Activated CD8-positive, alpha-beta memory T cell treated with anti-CD3 and anti-CD28 coated beads, Interleukin-2, amount 50 U/mL, for 24 hours (primary cell): ENCODE measurements around the gene RNF7.
"Not testable (repeated sequence)": the region's sequence is repeated elsewhere in the genome, so short reads cannot be mapped to it uniquely, and the experiment has no call there.

Experiments used
- DNase-seq: peaks from one replicate; pipeline ENCODE4 v3.0.0-alpha.2; 2020; ENCODE audit errors: extremely low read depth

The RNF7 gene

DNA sequence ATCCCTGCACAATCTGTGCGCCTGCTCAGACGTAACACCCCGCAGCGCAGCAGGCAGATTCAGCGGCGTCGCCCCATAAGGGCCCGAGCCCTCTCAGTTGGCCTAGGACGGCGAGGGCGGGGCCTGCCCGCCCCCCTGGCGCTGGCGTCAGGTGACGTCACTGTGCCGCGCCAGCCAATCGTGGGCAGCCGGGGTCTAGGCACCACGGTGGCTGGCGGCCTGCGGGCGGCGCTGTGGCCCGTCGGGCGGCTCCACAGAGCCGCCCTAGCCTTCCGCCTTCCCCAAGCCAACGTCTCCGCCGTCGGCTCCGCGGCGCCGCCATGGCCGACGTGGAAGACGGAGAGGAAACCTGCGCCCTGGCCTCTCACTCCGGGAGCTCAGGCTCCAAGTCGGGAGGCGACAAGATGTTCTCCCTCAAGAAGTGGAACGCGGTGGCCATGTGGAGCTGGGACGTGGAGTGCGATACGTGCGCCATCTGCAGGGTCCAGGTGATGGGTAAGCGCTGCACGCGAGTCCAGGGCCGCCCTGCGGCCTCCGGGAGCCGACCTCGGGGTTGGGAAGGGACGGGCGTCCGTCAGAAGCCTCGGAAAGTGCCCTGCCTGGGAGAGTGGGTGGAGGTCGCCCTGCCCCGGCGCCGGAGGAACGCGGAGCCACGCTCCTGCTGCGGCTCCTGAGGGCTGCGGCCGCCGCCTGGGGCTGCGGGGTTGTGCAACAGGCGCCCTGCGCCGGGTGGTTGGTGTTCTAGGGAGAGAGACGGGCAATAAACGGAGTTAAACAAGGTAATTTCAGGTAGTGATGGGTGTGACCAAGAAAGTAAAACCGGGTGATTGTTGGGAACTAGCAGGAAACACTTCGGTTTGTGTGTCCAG is at the start of gene RNF7:
TSS of gene RNF7 (plus strand) at position 277 of the 869 bp plus-strand sequence. CDS start at position 321, 44 bp downstream.
- peak; percentile 87 for DNase-seq

DNA sequence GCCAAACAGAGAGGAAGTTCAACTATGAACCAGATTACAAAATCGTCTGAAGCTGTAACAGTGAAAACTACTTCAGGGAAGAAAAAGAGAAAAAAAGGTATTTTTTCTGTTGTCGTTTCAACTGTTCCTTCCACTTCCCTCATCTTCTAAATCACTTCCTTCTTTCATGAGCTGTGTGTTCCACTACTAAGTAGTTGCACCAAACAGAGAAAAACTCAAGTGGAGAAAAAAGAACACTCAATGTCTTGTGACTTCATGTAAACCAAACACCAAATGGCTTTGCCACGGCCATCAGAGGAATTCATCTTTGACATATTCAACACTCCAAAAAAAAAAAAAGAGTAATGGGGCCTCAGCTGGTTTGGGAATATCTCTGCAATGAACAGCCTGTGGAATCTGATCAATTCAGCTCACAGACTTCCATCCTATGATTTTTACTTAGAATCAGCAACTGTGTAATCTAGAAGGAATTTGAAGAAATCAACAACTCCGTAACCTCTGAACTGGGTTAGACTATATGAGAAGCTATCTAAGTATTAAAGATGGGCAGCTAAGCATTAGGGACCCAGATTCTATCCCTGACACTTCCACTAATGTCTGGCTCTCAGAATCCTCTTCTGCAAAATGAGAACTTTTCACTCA is 47.5 kb upstream of the RNF7 start:
- DNase-seq = no peak

DNA sequence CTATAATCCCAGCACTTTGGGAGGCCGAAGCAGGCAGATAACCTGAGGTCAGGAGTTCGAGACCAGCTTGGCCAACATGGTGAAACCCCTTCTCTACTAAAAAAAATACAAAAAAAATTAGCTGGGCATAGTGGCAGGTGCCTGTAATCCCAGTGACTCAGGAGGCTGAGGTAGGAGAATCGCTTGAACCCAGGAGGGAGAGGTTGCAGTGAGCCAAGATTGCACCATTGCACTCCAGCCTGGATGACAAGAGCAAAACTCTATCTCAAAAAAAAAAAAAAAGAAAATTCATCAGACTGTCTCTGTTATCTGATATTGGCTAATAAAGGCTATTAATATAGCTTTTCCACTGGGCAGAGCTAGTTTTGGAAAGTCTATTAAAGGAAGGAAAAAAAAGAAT is 46.6 kb upstream of the RNF7 start:
- DNase-seq = not testable (repeated sequence)

DNA sequence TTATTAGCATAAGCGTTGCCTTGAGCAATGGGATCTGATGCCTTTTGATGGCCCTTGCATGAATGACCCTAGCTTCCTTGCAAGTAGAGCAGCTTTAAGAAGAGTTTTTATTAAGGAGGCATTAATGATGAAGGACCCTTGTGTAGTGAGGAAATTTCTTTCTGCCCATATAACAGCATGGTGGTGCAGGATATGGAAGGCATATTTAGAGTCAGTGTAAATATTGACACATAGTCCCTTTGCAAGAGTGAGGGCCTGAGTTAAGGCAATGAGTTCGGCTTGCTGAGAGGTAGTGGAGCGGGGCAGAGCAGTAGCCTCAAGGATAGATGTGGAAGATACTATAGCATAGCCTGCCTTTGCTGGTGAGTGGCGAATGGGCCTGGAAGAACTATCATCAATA is 45.1 kb upstream of the RNF7 start:
- DNase-seq = not testable (repeated sequence)

DNA sequence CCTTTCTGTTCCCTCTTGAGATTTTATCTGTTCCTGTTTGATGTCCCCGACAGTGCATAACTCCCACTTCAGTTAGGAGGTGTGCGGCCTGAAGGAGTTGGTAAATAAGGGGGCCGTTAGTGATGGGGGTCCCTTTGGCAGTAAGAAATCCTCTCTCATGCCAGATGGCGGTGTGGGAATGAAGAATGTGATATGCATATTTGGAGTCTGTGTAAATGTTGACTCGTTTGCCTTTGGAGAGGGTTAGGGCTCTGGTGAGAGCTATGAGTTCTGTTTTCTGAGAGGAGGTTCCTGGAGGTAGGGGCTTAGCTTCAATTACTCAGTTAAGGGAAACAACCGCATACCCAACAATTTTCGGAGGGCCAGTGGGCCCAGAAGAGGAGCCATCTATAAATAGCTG is 38.8 kb upstream of the RNF7 start:
- DNase-seq = no peak

DNA sequence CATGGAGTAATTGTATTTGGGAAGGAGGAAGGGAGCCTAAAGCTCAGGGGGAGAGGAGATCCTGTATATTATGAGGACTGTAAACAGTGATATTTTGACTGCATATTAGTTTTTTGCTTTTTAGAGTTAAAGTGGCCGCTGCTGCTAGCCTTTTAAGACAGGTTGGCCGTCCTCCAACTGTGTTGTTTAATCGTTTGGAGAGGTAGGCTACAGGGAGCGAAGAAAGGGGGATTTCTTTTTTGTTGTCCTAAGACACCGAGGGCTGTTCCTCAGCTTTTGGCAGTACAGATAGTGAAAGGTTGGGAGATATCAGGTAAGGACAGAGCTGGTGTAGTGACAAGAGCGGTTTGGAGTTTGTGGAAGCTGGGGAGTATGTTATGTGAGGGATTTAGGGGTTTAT is 38.2 kb upstream of the RNF7 start:
- no peak for DNase-seq

DNA sequence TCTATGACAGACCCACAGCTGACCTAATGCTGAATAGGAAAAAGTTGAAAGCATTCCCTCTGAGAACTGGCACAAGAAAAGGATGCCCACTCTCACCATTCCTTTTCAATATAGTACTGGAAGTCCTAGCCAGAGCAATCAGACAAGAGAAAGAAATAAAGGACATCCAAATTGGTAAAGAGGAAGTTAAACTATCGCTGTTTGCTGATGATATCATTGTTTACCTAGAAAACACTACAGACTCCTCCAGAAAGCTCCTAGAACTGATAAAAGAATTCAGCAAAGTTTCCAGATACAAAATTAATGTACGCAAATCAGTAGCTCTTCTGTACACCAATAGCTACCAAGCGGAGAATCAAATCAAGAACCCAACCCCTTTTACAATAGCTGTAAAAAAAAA is 34.7 kb upstream of the RNF7 start:
- DNase-seq = not testable (repeated sequence)

DNA sequence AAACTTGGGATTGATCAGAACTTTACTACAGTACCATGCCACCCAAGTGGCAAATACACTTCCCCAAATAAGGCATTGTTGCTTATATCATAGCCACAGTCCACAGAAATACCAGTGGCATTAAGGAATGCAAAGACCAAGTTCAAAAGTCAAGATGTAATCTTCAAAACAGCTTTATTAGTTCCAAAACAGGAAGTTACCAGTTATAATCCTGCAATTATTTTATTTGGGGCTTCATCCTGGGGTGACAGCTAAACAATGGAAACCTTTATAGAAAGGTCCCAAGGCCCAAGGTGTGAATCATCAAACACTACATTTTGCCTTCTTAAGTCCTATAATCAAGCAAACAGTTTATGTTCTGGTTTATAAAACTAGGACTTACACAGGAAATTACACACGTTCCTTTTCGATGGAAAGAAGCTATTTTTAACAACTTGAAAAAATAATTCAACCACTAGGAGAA is 30.3 kb upstream of the RNF7 start:
- no peak for DNase-seq

DNA sequence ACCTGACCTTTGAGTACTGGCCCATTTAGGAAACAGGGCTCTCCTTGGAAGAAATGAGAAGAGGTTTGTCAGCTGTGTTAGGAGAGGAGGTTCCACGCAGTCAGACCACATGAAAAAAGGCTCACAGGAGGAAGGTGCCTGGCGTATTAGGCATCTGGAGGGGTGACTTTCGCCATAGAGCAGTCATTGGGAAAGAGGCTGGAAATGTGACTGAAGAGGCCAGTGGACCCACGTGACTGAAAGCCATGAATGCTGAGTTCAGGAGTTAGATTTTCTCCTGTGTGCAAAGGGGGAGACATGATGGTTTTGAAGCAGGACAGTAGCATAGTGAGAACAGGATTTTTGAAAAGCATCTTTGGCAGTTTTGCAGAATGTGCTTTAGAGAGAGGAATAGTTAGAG is 29.7 kb upstream of the RNF7 start:
- no peak for DNase-seq

DNA sequence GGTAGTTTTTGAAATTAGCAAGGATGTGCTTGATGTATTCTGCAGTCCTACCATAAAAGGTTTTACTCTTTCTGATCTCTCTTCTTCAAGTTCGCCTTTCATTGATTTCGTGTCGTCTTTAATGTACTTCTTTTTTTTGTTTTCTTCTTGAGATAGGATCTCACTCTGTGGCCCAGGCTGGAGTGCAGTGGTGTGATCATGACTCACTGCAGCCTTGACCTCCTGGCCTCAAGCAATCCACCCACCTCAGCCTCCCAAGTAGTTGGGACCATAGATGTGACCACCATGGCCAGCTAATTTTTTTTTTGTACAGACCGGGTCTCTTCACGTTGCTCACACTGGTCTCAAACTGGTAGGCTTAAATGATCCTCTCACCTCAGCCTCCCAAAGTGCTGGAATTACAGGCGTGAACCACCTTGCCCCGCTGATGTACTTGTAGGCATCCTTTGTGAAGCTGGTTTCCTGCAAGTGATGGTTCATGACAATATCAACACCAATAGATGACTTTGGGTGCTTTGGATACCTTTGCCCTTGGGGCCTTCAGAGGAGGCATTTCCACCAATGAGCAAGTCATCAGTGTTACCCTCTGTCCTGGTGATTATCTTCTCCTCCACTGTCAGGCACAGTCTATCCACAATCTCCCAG is 28.9 kb upstream of the RNF7 start:
- no peak for DNase-seq

DNA sequence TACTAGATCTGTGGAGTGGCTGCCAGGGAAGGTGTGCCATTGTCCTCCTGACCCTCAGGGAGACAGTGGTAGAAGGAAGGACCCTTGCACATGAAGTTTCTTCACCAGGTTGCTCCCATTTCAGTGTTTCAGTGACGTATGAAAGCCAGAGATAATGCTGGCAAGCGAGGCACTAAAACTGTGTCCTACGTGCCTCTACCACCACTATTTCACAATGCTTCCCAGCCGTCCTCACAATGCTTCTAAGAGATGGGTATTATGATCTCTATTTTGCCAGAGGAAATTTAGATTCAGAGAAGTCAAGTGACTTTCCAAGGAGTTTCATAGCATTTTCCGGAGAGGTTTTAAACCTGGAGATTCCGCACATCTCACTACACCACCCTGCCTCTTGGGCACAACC is 28.0 kb upstream of the RNF7 start:
- DNase-seq = no peak

DNA sequence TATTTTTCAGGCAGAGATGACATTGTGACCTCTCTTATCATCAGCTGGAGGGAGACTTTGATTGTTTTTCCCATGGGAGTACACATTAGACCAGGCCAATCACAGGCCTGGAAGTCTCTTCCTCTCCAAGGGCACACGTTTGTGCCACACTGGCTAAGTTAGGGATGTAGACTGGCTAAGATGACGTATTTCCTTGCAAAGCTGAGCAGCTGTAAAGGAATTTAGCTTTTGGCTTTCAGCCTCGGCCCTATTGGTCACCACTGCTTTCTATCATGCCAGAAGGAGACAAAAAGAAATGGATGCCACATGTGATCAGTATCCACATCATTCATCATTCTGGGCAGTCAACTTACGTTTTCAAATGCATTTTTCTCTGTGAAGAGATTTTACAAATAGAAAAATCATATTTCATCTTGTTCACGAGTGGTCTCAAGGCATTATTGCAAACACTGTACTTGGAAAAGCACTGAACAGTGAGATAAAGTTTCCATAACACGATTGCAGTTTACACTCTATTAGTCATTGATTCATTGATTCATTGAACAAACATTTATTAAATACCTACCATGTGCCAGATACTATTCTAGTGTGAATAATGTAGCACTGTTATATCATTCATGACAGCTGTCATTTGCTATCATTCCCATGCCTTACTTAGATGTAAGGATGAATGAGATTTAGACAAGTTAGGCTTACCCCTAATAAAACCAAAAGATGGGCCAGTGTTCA is 27.0 kb upstream of the RNF7 start:
- no peak for DNase-seq

DNA sequence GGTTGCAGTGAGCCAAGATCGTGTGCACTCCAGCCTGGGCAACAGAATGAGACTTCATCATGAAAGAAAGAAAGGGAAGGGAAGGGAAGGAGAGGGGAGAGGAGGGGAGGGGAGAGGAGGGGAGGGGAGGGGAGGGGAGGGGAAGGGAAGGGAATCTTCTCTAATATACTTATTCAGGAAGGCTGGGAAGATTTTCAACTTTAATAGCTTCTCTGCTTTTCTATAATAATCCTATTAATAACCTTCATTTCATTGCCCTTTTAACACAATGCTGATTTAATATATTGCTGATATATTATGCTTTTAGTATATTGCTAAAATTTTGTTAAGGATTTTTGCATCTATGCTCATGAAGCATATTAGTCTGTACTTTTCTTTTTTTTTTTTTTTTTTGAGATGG is 23.4 kb upstream of the RNF7 start:
- no peak for DNase-seq

DNA sequence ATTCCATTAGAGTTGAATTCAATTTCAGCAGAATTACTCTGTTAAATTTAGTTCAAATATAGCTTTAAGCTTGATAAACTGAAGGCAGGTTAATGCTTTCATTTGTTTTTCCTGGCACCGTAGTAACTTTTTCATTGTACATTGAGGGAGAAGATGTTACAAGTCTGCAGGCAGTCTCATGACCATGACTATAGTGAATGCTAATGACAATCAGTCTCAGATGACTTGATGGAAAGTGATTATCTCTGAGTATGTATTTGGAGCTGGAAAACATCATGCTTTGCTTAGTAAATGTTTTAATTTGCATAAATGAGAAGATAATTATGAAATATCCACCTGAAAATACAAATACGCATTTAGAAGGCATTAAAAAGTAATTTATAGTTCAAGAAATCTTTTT is 16.0 kb upstream of the RNF7 start:
- DNase-seq = no peak

DNA sequence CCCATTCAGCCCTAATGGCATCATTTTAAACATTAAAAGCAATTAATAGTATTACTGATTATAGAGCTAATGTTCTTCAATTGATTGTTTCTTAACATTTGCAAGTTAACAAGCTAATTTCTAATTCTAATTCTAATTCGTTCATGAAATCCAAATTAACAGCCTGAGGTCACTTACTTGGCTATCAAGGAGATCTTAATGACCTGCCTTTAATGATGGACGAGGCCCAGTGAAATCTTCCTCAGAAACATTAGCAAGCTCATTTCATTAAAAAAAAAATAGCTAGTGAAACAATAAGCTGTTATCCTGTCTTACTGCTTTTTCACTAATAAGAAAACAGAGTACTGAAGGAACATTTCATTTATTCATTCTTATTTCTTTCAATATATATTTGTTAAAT is 15.4 kb upstream of the RNF7 start:
- DNase-seq = no peak

DNA sequence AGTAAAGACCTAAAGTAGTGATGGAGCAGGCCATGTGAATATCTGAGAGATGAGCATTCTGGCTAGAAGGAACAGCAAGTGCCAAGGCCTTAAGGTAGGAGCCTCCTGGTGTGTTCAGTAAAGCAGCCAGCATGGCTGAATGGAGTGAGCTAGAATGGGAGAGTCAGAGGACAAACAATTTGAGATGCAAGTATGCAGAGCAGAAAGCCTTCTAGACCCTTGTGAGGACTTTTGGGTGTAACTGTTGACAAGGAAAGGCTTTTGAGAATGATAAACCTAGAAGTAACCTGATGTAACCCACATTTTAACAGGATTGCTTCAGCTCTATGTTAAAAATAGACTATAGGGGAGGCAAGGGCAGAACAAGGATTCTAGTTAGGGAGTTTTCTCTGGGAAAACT is 14.8 kb upstream of the RNF7 start:
- no peak for DNase-seq

DNA sequence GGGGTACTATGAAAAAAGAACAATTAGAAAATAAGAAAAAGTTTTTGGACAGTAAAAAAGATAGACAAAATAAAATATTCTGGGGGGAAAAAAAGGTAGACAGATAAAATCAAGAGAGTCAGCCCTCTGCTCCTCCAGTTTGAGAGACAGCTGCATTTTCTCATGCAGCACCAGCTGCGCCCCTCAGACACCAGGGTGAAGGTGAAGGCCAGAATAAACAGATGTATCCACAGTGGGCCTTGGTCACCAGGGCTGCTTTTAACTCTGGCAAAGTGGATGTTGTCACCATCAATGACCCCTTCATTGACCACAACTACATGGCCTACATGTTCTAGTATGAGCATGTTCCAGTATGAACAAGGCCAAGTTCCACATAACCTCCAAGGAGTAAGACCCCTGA is 13.9 kb upstream of the RNF7 start:
- DNase-seq = no peak

DNA sequence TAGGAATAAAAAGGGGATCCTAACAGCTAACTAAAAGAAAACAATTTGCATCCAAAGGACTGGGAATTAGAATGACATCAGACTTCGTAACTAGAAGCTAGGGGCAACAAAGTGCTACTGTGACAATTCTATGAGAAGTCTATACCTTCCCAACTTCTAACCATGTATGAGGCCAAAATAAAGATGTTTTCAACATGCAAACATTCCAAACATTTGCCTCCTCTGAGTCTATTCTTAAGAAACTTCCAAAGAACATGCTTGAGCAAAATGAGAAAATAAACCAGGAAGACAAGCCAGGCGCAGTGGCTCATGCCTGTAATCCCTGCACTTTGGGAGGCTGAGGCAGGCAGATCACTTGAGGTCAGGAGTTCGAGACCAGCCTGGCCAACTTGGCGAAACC is 13.1 kb upstream of the RNF7 start:
- no peak for DNase-seq

DNA sequence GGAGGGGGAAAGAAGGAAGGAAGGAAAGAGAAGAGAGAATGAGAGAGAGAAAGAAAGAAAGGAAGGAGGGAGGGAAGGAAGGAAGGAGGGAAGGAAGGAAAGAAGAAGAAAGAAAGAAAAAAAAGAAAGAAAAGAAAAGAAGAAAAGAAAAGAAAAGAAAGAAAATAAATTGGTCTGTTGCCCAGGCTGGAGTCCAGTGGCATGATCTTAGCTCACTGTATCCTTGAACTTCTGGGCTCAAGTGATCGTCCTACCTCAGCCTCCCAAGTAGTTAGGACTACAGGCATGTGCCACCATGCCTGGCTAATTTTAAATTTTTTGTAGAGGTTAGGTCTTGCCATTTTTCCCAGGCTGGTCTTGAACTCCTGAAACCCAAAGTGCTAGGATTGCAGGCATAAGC is 11.6 kb upstream of the RNF7 start:
- DNase-seq = no peak

DNA sequence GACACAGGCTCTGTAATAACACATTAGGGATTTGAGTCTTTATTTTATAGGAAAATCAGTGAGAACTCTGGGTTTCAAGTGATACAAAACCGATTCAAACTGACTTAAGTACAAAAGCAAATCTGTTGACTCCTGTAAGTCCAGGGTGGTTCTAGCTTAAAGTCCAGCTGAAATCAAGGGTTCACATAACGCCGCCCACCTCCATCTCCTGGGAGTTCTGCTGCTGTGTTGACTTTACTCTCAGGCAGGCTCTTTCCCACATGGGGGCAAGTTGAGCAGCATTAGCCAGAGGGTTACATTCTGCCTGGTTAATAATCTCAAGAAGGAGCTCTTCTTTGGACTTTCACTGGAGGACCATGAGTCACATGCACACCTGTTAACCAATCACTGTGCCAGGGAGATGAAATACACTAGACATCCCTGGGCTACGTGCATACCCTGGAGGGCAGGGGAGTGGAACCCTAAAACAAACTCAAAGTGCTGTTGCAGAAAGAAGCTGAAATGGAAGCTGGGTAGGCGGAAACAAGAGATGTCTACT is 9.7 kb upstream of the RNF7 start:
- DNase-seq = no peak

DNA sequence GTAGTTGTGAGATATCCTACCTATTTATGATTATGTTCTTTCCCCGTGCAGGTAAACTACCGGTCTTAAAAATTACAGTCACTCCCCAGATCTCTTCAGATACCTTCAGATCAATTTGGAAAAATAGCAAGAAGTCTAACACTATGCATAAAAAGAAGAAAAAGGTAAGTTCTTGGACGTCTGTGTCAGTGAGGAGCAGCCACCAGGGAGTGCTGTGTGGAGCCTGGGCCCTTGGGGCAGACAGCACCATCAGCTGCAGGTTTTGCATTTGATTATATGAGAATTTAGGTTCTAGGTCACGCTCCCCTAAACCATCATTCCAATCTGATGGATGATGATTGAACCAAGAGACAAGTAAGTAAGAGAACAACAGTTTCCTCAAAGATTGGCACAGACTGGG is 8.9 kb upstream of the RNF7 start:
- DNase-seq = no peak

DNA sequence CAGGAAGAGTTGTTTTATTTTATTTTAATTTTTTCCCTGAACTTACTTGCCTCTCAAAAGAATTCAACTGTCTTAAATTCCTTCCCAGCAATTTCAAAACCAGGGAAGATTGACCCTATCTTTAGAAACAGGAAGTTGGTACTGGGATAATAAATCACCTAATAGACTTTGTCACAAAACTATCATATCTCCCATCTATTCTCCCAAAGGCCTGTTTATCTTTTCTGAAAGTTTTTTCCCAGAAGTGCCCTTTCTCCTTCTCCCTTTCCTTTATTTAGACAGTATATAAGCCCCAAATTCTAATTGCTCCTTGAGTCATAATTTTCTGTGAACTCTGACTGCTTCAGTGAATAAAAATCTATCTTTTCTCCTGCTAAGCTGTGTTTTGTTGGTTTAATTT is 2.9 kb upstream of the RNF7 start:
- DNase-seq = no peak
